Fibroblast of lung (primary cell): ENCODE data around the gene OR51B6. TPM values are rescaled to one million over a fixed set of nuclear protein-coding genes. Genes with fewer than 3 reads are reported as not detected.

Experiments used
- DNase-seq, 2 donors: peaks; one replicate each; pipeline versions ENCODE4 v3.0.0 to v3.0.0-alpha.2; 2010; ENCODE audit warnings: low read depth in 2 of 2
- H2AFZ ChIP-seq: 2 replicates; pipeline ENCODE4 v1.5.1; 2012; ENCODE audit warnings: low read length, control low read depth, inconsistent platforms
- H3K27ac ChIP-seq: 2 replicates; pipeline ENCODE4 v1.5.1; 2011; ENCODE audit warnings: low read length, control low read depth; ENCODE audit not compliant: insufficient read depth
- H3K27me3 ChIP-seq: 2 replicates; pipeline ENCODE4 v1.5.1; 2011; ENCODE audit warnings: mild to moderate bottlenecking, low read length; ENCODE audit not compliant: control insufficient read depth, insufficient read depth
- H3K36me3 ChIP-seq: 2 replicates; pipeline ENCODE4 v1.5.1; 2011; ENCODE audit warnings: low read length; ENCODE audit not compliant: control insufficient read depth, insufficient read depth
- H3K4me1 ChIP-seq: 2 replicates; pipeline ENCODE4 v1.5.1; 2011; ENCODE audit warnings: low read length; ENCODE audit not compliant: control insufficient read depth, insufficient read depth; ENCODE audit errors: extremely low read depth
- H3K4me2 ChIP-seq: 2 replicates; pipeline ENCODE4 v1.5.1; 2011; ENCODE audit warnings: low read length, control low read depth; ENCODE audit not compliant: insufficient read depth; ENCODE audit errors: extremely low read depth
- H3K4me3 ChIP-seq, 4 experiments: fragments of 200-600 bp in 1 of 4; sonication (generic) in 1 of 4; replicated peaks in 1 of 4; 2 replicates each; pipeline ENCODE4 v1.5.1; 2011 to 2016; ENCODE audit warnings: low read length in 4 of 4, low read depth in 3 of 4, mild to moderate bottlenecking in 3 of 4, control low read depth in 2 of 4, inconsistent platforms in 1 of 4, mixed read lengths in 1 of 4; ENCODE audit not compliant: insufficient read depth in 1 of 4; ENCODE audit errors: control extremely low read depth in 1 of 4
- H3K79me2 ChIP-seq: 2 replicates; pipeline ENCODE4 v1.5.1; 2012; ENCODE audit warnings: mild to moderate bottlenecking, low read length, inconsistent platforms; ENCODE audit not compliant: control insufficient read depth, insufficient read depth
- H3K9ac ChIP-seq: 2 replicates; pipeline ENCODE4 v1.5.1; 2011; ENCODE audit warnings: mild to moderate bottlenecking, low read length, control low read depth; ENCODE audit not compliant: insufficient read depth
- H3K9me3 ChIP-seq: 2 replicates; pipeline ENCODE4 v1.5.1; 2012; ENCODE audit warnings: low read depth, low read length; ENCODE audit not compliant: control insufficient read depth, insufficient read depth
- H4K20me1 ChIP-seq: 2 replicates; pipeline ENCODE4 v1.5.1; 2011; ENCODE audit warnings: low read length; ENCODE audit not compliant: control insufficient read depth, insufficient read depth; ENCODE audit errors: extremely low read depth
- EZH2 ChIP-seq: IDR thresholded peaks from 2 replicates; pipeline ENCODE4 v1.5.1; 2012; ENCODE audit warnings: low read length, control low read depth, mild to moderate bottlenecking; ENCODE audit errors: missing control alignments
- polyA plus RNA-seq, 2 donors: library from polyadenylated mRNA; depleted of rRNA in 1 of 2; stranded (reverse) in 1 of 2; unstranded in 1 of 2; fragments of >200 nt; gene quantifications; 2 replicates each; pipeline ENCODE4 v1.2.1, GENCODE V29; 2011 to 2012; ENCODE audit warnings: missing spikeins in 1 of 2
- total RNA-seq: library from RNA; depleted of rRNA; stranded (reverse); fragments of >200 nt; gene quantifications from 2 replicates; pipeline ENCODE4 v1.2.1, GENCODE V29; 2014
- TF ChIP-seq, protein P1 (sequence below), 2 donors: IDR thresholded peaks in 1 of 2; conservative IDR thresholded peaks in 1 of 2; 1 replicate in 1 of 2; 2 replicates in 1 of 2; pipeline ENCODE4 v1.5.1; 2011 to 2012; ENCODE audit warnings: low read length in 2 of 2, control low read depth in 1 of 2, inconsistent platforms in 1 of 2, low read depth in 1 of 2, mild to moderate bottlenecking in 1 of 2

OR51B6 gene
- total and polyA plus RNA-seq, 2 donors (not counting 1 experiment from before 2014, with no cell fraction given), result not detected

DNA sequence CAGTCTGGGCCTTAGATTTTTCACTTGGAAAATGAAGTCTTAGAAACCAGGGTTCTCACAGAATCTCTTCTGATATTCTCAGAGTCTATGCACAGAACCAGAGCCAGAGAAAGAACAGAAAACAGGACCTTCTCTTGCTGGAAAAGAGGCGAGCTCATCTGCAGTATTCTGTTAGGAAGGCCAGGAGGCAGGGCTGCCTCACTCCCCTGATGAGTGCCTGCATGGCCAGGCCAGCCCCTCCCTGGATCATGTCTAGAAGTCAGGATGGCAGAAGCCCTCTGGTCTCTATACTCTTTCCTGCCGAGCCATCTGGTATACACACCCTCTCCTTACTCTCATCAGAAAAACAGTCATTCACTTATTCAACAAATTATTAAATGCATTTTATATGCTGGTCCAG, 33.0 kb downstream of the OR51B6 start:
- no peak overlapping the region for H3K4me3 ChIP-seq
- H3K4me2 ChIP-seq, result no peak overlapping the region
- no peaks in the 10 kb centered on the region for H3K9me3 ChIP-seq
- no peak overlapping the region for H3K9ac ChIP-seq
- H3K27ac ChIP-seq, result no peak overlapping the region
- TF ChIP-seq, protein P1, sequence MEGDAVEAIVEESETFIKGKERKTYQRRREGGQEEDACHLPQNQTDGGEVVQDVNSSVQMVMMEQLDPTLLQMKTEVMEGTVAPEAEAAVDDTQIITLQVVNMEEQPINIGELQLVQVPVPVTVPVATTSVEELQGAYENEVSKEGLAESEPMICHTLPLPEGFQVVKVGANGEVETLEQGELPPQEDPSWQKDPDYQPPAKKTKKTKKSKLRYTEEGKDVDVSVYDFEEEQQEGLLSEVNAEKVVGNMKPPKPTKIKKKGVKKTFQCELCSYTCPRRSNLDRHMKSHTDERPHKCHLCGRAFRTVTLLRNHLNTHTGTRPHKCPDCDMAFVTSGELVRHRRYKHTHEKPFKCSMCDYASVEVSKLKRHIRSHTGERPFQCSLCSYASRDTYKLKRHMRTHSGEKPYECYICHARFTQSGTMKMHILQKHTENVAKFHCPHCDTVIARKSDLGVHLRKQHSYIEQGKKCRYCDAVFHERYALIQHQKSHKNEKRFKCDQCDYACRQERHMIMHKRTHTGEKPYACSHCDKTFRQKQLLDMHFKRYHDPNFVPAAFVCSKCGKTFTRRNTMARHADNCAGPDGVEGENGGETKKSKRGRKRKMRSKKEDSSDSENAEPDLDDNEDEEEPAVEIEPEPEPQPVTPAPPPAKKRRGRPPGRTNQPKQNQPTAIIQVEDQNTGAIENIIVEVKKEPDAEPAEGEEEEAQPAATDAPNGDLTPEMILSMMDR (conservative IDR thresholded peaks at IDR 0.05 in 1 of 2, IDR thresholded peaks at IDR 0.05 in 1 of 2; ENCODE audit: low read depth in 1 of 2, low read length in 2 of 2), result no peak
- TF ChIP-seq EZH2, result no peak
- H3K79me2 ChIP-seq, result no peaks in the 10 kb centered on the region
- no peaks in the 10 kb centered on the region for H4K20me1 ChIP-seq
- no peaks in the 10 kb centered on the region for H3K27me3 ChIP-seq
- H3K36me3 ChIP-seq, result no peaks in the 10 kb centered on the region
- no peak overlapping the region for H2AFZ ChIP-seq
- no peaks in the 10 kb centered on the region for H3K4me1 ChIP-seq
- no peak for DNase-seq

DNA sequence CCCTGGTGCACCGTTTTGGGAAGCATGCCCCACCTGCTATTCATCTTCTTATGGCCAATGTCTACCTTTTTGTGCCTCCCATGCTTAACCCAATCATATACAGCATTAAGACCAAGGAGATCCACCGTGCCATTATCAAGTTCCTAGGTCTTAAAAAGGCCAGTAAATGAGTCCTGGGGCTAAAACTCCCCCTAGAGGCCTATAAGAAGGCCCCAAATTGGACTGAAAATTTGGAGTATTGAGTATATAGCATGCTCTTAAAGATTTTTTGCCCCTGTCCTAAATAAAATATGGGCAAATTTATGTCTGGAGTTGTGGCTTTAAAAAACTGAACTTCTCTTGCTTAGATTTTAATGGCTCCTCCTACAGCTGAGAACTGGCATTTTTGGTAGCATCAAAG, 38.9 kb downstream of the OR51B6 start:
- Histone ChIP-seq H3K9me3 (no peaks in the 10 kb centered on the region), H3K27ac (no peak overlapping the region), H3K9ac (no peak overlapping the region), H3K4me1 (no peaks in the 10 kb centered on the region), H4K20me1 (no peaks in the 10 kb centered on the region), H3K79me2 (no peaks in the 10 kb centered on the region), H3K36me3 (no peaks in the 10 kb centered on the region), H3K4me3 (no peak overlapping the region), H3K27me3 (no peaks in the 10 kb centered on the region), H2AFZ (no peak overlapping the region), H3K4me2 (no peak overlapping the region)
- no peak for DNase-seq
- TF ChIP-seq, protein P1 (conservative IDR thresholded peaks at IDR 0.05 in 1 of 2, IDR thresholded peaks at IDR 0.05 in 1 of 2; ENCODE audit: low read depth in 1 of 2, low read length in 2 of 2), result peak in 1 of 2 donors; percentile 19
- TF ChIP-seq EZH2, result no peak

DNA sequence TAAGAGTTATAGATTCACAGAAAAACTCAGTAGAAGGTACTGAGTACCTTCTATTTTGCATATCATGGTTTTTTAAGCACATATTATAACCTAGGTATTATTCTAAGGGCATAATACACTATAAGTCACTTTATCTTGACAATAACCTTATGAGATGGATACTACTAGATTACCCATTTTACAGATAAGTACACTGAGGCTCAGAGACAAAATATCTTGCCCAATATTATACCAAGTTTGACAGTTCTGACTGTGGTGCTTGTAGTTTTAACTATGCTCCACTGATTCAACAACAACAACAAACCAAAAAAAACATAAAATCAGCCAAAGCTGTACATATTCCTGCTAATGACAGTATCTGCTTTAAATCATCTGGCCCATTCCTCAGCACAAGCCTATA, 42.8 kb downstream of the OR51B6 start:
- Histone ChIP-seq H3K9me3 (no peaks in the 10 kb centered on the region), H3K27me3 (no peaks in the 10 kb centered on the region), H2AFZ (no peak overlapping the region), H4K20me1 (no peaks in the 10 kb centered on the region), H3K4me1 (no peaks in the 10 kb centered on the region), H3K27ac (no peak overlapping the region), H3K9ac (no peak overlapping the region), H3K4me2 (no peak overlapping the region), H3K79me2 (no peaks in the 10 kb centered on the region), H3K36me3 (no peaks in the 10 kb centered on the region), H3K4me3 (no peak overlapping the region)
- no peak for DNase-seq
- TF ChIP-seq, protein P1 (conservative IDR thresholded peaks at IDR 0.05 in 1 of 2, IDR thresholded peaks at IDR 0.05 in 1 of 2; ENCODE audit: low read depth in 1 of 2, low read length in 2 of 2), result no peak
- TF ChIP-seq EZH2, result no peak
